ENCODE measurements around the gene NCKAP1.
"Not testable (repeated sequence)": the region's sequence is repeated elsewhere in the genome, so short reads cannot be mapped to it uniquely, and the experiment has no call there.

NCKAP1 gene

DNA sequence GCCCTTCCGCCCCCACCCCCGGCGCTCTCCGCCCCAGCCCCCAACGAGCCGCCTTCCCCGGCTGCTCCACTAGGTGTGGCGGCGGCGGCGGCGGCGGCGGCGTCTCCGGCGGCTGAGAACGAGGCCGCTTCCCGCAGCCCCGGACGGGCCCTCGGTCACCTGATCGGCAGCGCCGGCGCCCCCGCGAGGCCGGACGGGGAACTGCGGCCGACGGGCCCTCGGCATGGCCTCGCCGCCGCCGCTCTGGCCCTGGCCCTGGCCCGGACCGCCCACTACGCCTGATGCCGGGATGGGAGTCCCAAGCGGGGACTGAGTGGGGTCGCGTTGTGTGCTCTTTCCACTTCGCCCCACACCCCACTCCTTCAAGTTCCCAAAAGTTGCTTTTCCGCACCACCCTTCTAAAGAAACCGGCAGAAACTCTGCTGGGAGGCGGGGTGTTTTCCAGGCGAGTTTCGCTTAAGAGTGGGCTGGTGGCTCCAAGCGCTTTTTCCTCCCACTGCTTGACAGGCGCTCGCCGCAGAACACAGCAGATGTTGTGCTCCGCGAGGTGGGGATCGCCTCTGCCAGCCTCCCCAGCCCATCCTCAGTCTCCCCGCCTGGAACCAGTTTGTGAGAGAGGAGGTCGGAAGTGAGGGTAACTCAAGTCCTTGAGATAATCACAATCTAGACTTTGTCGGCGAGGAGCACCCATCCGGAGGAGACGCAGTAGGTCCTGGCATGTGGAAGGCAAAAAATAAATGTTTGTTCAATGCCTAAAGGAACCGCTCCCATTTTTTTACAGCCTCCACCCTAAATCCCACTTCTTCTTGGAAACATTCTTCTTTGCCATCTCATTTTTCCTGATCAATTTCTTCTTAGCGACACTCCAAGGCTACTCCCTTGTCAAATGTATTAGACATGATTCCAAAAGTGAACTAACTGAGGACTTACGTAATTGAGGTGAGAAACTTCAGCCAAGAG, at the start of gene NCKAP1:
Gene NCKAP1, minus strand, starts transcription at position 117 of the 960 bp plus-strand sequence. CDS start 358 bp downstream, outside the sequence.
- DNase-seq (ENCODE audit: low read depth): peak; percentile 49

GRCh38 chr2:183081911-183082310, 43.7 kb upstream of the NCKAP1 start:
- no peak for DNase-seq (ENCODE audit: low read depth)

- no peak for DNase-seq (ENCODE audit: low read depth)
Observed at GRCh38 chr2:183079139-183079775, 41.0 kb upstream of the NCKAP1 start.

DNA sequence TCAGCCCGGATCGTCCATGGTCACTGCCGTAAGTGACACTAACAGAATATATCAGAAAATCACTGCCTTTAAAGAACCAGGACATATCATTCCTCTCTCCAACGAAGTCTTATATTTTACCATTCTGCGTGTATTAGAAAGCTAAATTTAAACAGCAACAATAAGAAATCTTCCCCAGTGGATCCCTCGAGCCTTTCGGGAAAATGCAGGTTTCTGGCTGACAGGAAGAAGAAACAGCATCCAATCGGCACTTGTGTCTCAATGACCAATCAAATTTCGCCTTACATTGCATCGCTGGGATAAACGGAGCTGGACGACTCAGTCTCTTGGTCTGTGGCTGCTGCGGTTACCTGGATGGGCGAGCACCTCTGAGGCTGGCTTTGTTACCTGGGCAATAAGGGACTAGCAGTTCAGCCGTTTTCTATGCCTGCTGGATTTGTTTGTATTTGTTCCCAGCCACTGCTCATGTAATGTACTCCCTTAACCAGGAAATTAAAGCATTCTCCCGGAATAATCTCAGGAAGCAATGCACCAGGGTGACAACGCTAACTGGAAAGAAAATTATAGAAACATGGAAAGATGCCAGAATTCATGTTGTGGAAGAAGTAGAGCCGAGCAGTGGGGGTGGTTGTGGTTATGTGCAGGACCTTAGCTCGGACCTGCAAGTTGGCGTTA, 40.3 kb upstream of the NCKAP1 start, which contains the start of gene DUSP19:
Gene DUSP19, plus strand, starts transcription at position 284 of the 675 bp plus-strand sequence. Its CDS starts 187 bp downstream, at position 471.
- peak; percentile 64 for DNase-seq (ENCODE audit: low read depth)

GRCh38 chr2:183078163-183078463, 39.9 kb upstream of the NCKAP1 start:
- no peak for DNase-seq (ENCODE audit: low read depth)

DNA sequence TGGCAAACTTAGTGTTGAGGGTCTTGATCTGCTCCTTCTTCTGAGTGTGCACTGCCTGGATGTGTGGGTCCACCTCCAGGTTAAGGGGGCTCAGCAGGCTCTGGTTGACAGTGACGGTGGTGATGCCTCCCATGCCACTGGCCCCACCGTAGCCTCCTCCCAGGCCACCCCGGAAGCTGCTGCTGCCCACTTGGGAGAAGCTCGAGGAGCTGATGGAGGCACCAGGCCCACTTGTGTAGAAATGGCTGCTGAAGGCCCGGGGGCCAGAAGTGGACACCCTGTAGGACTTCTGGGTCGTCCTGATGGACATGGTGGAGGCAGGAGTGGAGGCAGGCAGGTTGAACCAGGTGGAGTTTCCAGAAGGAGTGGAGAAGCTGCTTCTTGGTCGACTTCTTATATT, 33.9 kb upstream of the NCKAP1 start:
- DNase-seq (ENCODE audit: low read depth): no peak

- no peak for DNase-seq (ENCODE audit: low read depth)
Observed at GRCh38 chr2:183070942-183071844, 32.9 kb upstream of the NCKAP1 start.

DNA sequence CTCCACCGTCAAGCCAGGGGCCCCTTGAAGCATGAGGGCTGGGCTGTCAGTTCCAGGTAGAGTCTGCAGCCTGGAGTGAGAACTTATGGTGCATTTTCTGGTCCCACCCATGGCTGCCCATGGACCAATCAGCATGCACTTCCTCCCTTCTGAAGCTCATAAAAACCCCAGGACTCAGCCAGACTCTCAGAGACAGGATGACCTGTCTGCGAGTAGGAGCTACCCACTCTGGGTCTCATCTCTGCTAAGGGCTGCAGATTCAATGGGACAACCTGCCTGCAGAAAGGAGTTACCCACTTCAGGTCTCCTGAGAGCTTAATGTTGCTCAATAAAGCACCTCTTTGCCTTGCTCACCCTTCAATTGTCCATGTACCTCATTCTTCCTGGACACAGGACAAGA, 30.9 kb upstream of the NCKAP1 start:
- no peak for DNase-seq (ENCODE audit: low read depth)

- no peak for DNase-seq (ENCODE audit: low read depth)
Observed at GRCh38 chr2:183068561-183068960, 30.3 kb upstream of the NCKAP1 start.

GRCh38 chr2:183063083-183063482, 24.8 kb upstream of the NCKAP1 start:
- DNase-seq (ENCODE audit: low read depth): no peak

DNA sequence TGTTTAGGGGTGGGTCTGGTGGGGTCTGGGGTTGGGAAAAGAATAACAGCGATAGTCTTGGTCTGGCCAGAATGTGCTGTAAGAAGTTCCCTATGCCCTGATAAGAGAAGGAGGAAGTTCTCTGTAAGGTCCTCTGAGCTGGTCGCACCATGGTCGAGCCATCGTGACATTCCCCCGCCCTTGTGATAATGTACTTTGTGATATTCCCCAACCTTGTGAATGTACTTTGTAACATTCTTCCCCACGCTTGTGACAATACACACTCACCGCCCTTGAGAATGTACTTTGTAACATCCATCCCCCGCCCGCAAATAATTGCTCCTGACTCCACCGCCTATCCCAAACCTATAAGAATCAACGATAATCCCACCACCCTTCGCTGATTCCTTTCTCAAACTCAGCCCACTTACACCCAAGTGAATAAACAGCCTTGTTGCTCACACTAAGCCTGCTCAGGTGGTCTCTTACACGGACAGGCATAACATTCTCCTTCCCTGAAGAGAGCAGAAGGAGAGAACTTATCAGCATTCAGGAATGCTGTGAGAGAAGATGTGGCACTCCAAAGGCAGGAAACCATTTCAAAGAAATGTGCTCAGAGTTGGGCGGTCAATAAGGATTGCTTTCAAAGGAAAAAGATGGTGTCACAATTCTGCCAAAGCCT, 22.4 kb upstream of the NCKAP1 start:
- no peak for DNase-seq (ENCODE audit: low read depth)

GRCh38 chr2:183059561-183059960, 21.3 kb upstream of the NCKAP1 start:
- DNase-seq (ENCODE audit: low read depth): no peak

DNA sequence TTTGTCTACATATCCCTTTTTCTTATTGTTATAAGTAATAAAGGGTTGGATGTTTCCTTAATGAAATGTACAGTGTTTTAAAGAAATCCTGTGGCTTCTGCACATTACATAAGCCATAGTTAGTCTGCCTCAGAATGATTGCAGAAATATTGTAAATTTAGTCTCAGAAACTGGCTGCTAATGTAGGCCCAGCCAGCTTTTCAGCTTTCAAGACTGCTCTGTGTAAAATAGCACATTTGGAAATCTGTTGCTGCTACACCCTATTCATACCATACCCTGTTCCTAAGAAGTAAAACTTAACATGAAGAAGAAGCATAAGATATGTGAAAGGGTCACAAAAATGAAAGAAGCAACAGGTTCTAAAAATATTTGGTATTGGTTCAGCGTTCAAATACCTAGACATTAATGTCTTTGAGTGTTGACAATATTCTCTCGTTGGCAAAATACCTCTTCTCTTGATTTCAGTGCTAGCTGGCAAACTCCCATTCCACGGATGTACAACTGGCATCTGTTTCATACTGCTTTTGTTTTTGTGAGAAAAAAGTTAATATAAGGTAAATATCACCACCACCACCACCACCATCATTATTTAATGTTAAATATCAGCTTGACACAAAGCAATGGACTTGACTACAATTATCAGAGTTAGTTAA, 19.2 kb upstream of the NCKAP1 start:
- no peak for DNase-seq (ENCODE audit: low read depth)

- DNase-seq (ENCODE audit: low read depth): no peak
Observed at GRCh38 chr2:183049420-183049819, 11.2 kb upstream of the NCKAP1 start.

- not testable (repeated sequence) for DNase-seq (ENCODE audit: low read depth)
Observed at GRCh38 chr2:183047486-183048125, 9.3 kb upstream of the NCKAP1 start.

- DNase-seq (ENCODE audit: low read depth): not testable (repeated sequence)
Observed at GRCh38 chr2:183043580-183043979, 5.3 kb upstream of the NCKAP1 start.

- no peak for DNase-seq (ENCODE audit: low read depth)
Observed at GRCh38 chr2:183040604-183041003, 2.3 kb upstream of the NCKAP1 start.

GRCh38 chr2:183037553-183038340, 510 bp downstream of the NCKAP1 start:
- DNase-seq (ENCODE audit: low read depth): no peak

GRCh38 chr2:183037074-183037552, 1.1 kb downstream of the NCKAP1 start:
- no peak for DNase-seq (ENCODE audit: low read depth)

Measured in stimulated activated CD8-positive, alpha-beta memory T cell treated with anti-CD3 and anti-CD28 coated beads, Interleukin-15, amount 100 ng/mL, for 1 hour (primary cell).